RWPE2 (cell line): ENCODE data around the gene PDE6A.

Experiments used
- ATAC-seq: fragments of 200-7000 bp; cut with Tn5 transposase; 3 replicates; pipeline ENCODE4 v1.9.1; 2021; ENCODE audit warnings: low read depth
- DNase-seq: peaks from one replicate; pipeline ENCODE4 v3.0.0-alpha.2; 2020; ENCODE audit warnings: low spot score
- H3K27ac ChIP-seq: fragments of 450-650 bp; 2 replicates; pipeline ENCODE4 v1.5.1; 2017; ENCODE audit warnings: mild to moderate bottlenecking; ENCODE audit not compliant: poor library complexity, severe bottlenecking
- H3K27me3 ChIP-seq: fragments of 250-450 bp; sonication (Bioruptor Pico); 2 replicates; pipeline ENCODE4 v1.5.1; 2021; ENCODE audit warnings: mild to moderate bottlenecking, moderate library complexity; ENCODE audit not compliant: insufficient read depth, poor library complexity, severe bottlenecking
- H3K36me3 ChIP-seq: fragments of 250-450 bp; sonication (Bioruptor Pico); 2 replicates; pipeline ENCODE4 v1.5.1; 2020; ENCODE audit warnings: low read depth, mild to moderate bottlenecking, moderate library complexity
- H3K4me1 ChIP-seq: fragments of 250-450 bp; sonication (Bioruptor Pico); 2 replicates; pipeline ENCODE4 v1.5.1; 2021; ENCODE audit warnings: mild to moderate bottlenecking, moderate library complexity; ENCODE audit not compliant: insufficient read depth, poor library complexity, severe bottlenecking
- H3K4me3 ChIP-seq: fragments of 250-450 bp; sonication (Bioruptor Pico); 2 replicates; pipeline ENCODE4 v1.5.1; 2021; ENCODE audit warnings: mild to moderate bottlenecking, moderate library complexity; ENCODE audit not compliant: severe bottlenecking
- H3K9me3 ChIP-seq: fragments of 250-450 bp; sonication (Bioruptor Pico); 2 replicates; pipeline ENCODE4 v1.5.1; 2021; ENCODE audit warnings: mild to moderate bottlenecking, moderate library complexity; ENCODE audit not compliant: severe bottlenecking
- CTCF ChIP-seq: fragments of 450-650 bp; IDR thresholded peaks from one replicate; pipeline ENCODE4 v1.5.1; 2017; ENCODE audit warnings: mild to moderate bottlenecking, moderate library complexity; ENCODE audit not compliant: poor library complexity, severe bottlenecking

The PDE6A gene

GRCh38 chr5:149930749-149931574 lies 13.6 kb downstream of the PDE6A start:
- no peaks in the 10 kb centered on the region for H3K9me3 ChIP-seq

DNA sequence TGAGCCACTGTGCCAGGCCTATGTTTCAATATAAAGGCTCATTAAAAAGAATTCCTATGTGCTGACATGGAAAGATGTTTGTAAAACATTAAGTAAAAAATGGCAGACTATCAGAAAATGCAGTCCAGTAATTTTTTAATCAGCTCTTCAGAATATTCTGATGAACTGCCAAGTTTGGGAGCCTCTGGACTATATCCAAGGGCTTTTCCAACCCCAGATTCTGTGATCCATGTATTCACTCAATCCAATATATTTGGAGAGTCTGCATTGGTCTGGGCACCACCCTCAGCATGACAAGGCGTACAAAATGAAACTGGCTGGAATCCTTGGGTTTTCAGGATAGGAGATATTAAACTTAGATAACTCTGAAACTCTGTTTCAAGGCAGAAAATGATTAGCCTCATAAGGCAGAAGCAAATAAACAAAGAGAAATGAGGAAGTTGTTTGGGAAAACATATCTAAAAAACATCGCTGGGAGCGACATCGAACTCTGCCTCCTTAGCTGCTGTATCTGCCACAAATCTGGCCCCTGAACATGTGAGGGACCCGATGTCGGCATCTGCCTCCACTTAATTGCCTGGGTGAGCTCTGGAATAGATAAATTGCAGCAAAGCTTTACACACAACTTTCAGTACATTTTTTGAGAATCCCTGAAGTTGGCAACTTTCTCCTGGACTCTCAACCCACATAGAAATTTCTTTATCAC lies 14.4 kb downstream of the PDE6A start:
- Histone ChIP-seq H3K4me3 (no peak overlapping the region), H3K36me3 (no peaks in the 10 kb centered on the region), H3K9me3 (no peaks in the 10 kb centered on the region), H3K27me3 (no peaks in the 10 kb centered on the region), H3K27ac (no peak overlapping the region), H3K4me1 (peaks cover under 1% of the 10 kb centered on the region)
- no peak for TF ChIP-seq CTCF
- DNase-seq (no peak), ATAC-seq (no peak)

More at GRCh38 chr5:149930749-149931574, 13.6 kb downstream of the PDE6A start:
- Histone ChIP-seq H3K27ac (no peak overlapping the region), H3K36me3 (no peaks in the 10 kb centered on the region), H3K4me3 (no peak overlapping the region), H3K27me3 (no peaks in the 10 kb centered on the region), H3K4me1 (peaks cover 8% of the 10 kb centered on the region)
- ATAC-seq (no peak), DNase-seq (no peak)
- TF ChIP-seq CTCF, result no peak

DNA sequence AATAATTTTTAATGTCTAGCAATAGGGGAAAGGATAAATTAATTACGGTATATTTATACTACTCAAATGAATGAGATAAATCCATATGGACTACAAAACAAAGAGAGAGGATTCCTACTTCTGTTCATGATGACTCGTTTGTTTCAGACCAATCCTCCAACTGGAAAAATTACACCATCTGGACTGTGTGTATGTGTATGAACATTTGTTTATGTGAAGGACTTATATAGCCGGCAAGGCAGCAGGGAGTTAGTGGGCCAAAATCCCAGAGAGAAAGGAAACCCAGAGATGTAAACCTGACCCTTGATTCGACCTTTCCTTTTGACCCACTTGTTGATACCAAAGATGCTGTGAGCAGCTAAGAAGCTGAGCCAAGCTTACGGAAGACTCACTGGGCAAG lies 20.1 kb downstream of the PDE6A start:
- Histone ChIP-seq H3K27ac (no peak overlapping the region), H3K4me1 (no peaks in the 10 kb centered on the region), H3K27me3 (no peaks in the 10 kb centered on the region), H3K4me3 (no peak overlapping the region), H3K9me3 (no peaks in the 10 kb centered on the region), H3K36me3 (no peaks in the 10 kb centered on the region)
- ATAC-seq (no peak), DNase-seq (no peak)
- TF ChIP-seq CTCF, result no peak

- H3K27ac ChIP-seq, result no peak overlapping the region
- no peak overlapping the region for H3K4me3 ChIP-seq
- ATAC-seq, result no peak
- DNase-seq, result no peak
- H3K4me1 ChIP-seq, result no peaks in the 10 kb centered on the region
- no peaks in the 10 kb centered on the region for H3K9me3 ChIP-seq
- no peaks in the 10 kb centered on the region for H3K36me3 ChIP-seq
- H3K27me3 ChIP-seq, result no peaks in the 10 kb centered on the region
- TF ChIP-seq CTCF, result no peak
These were observed 21.6 kb downstream of the PDE6A start for GRCh38 chr5:149922950-149923349.
